H1 (cell line): ENCODE results near the gene DCXR. TPM values are rescaled to one million over a fixed set of nuclear protein-coding genes. Genes with fewer than 3 reads are reported as not detected.

Source experiments
- CTCF ChIA-PET: fragments of 300-600 bp; sonication (Branson Sonifier 250); formaldehyde crosslinking; loops from one replicate; lab custom pipeline; 2021; ENCODE audit not compliant: partially characterized antibody; lab: Charles Lee
- POLR2A ChIA-PET: fragments of 300-600 bp; sonication (Branson Sonifier 250); formaldehyde crosslinking; loops from one replicate; lab custom pipeline; 2021; ENCODE audit warnings: inconsistent platforms; ENCODE audit not compliant: partially characterized antibody; lab: Charles Lee
- DNase-seq, 2 experiments: peaks; one replicate each; pipeline versions ENCODE4 v3.0.0 to v3.0.0-alpha.2; 2010 to 2022; ENCODE audit warnings: low spot score in 2 of 2, low read depth in 1 of 2, mixed read lengths in 1 of 2
- FAIRE-seq: peaks from 2 replicates; lab custom pipeline; 2011; peaks lifted over from hg19 to GRCh38; lab: Jason Lieb, UNC
- H2AFZ ChIP-seq: 2 replicates; pipeline ENCODE4 v1.8.1; 2012; ENCODE audit warnings: low read length, inconsistent platforms
- H2AK5ac ChIP-seq: 2 replicates; pipeline ENCODE4 v1.6.1; 2013; ENCODE audit warnings: low read depth, low read length
- H2BK120ac ChIP-seq: replicated peaks from 2 replicates; pipeline ENCODE3; 2013; ENCODE audit warnings: low read depth, low read length, inconsistent platforms
- H2BK12ac ChIP-seq: 2 replicates; pipeline ENCODE4 v1.6.1; 2013; ENCODE audit warnings: low read depth, low read length
- H2BK15ac ChIP-seq: 2 replicates; pipeline ENCODE4 v1.6.1; 2013; ENCODE audit warnings: low read length
- H2BK20ac ChIP-seq: 2 replicates; pipeline ENCODE4 v1.6.1; 2013; ENCODE audit warnings: low read length
- H2BK5ac ChIP-seq: 2 replicates; pipeline ENCODE4 v1.6.1; 2013; ENCODE audit warnings: low read depth, low read length
- H3K14ac ChIP-seq: 2 replicates; pipeline ENCODE4 v1.6.1; 2013; ENCODE audit warnings: inconsistent platforms; ENCODE audit not compliant: insufficient read length
- H3K18ac ChIP-seq: 2 replicates; pipeline ENCODE4 v1.6.1; 2013; ENCODE audit warnings: low read length; ENCODE audit errors: extremely low read depth
- H3K23ac ChIP-seq: 2 replicates; pipeline ENCODE4 v1.6.1; 2013; ENCODE audit warnings: inconsistent platforms; ENCODE audit not compliant: insufficient read length
- H3K23me2 ChIP-seq: 2 replicates; pipeline ENCODE4 v1.6.1; 2013; ENCODE audit warnings: low read depth, low read length
- H3K27ac ChIP-seq: 2 replicates; pipeline ENCODE4 v1.6.1; 2011; ENCODE audit warnings: low read depth, low read length, inconsistent platforms
- H3K27me3 ChIP-seq, 4 experiments: replicated peaks in 1 of 4; 1 replicate in 1 of 4; 2 replicates in 3 of 4; pipeline versions ENCODE4 v1.6.1 to v1.8.1; 2011 to 2013; ENCODE audit warnings: low read length in 3 of 4, mild to moderate bottlenecking in 3 of 4, inconsistent platforms in 2 of 4, mixed read lengths in 2 of 4, moderate library complexity in 1 of 4; ENCODE audit not compliant: control insufficient read depth in 3 of 4, insufficient read depth in 3 of 4; ENCODE audit errors: extremely low read depth in 1 of 4
- H3K36me3 ChIP-seq, 4 experiments: 2 replicates each; pipeline versions ENCODE4 v1.6.1 to v1.8.1; 2011 to 2013; ENCODE audit warnings: mild to moderate bottlenecking in 4 of 4, low read length in 3 of 4, moderate library complexity in 2 of 4, control low read depth in 1 of 4, inconsistent platforms in 1 of 4; ENCODE audit not compliant: insufficient read depth in 4 of 4, control insufficient read depth in 2 of 4
- H3K4ac ChIP-seq: replicated peaks from 2 replicates; pipeline ENCODE3; 2013; ENCODE audit warnings: low read length, low read depth, mixed read lengths, inconsistent platforms; ENCODE audit not compliant: insufficient read length
- H3K4me1 ChIP-seq, 4 experiments: replicated peaks in 1 of 4; 1 replicate in 1 of 4; 2 replicates in 3 of 4; pipeline versions ENCODE4 v1.6.1 to v1.8.1; 2011 to 2013; ENCODE audit warnings: low read length in 3 of 4, inconsistent platforms in 2 of 4, mixed read lengths in 1 of 4; ENCODE audit not compliant: insufficient read depth in 4 of 4, control insufficient read depth in 3 of 4
- H3K4me2 ChIP-seq, 2 experiments: 2 replicates each; pipeline versions ENCODE4 v1.6.1 to v1.8.1; 2011 to 2013; ENCODE audit warnings: low read depth in 2 of 2, low read length in 2 of 2, control low read depth in 1 of 2, inconsistent platforms in 1 of 2, mild to moderate bottlenecking in 1 of 2; ENCODE audit not compliant: insufficient read depth in 1 of 2
- H3K4me3 ChIP-seq, 4 experiments: fragments of 200-600, 300-600 bp in 1 of 4; sonication (generic), shearing (Covaris generic), sonication (Bioruptor Twin) in 1 of 4; 2 replicates each; pipeline versions ENCODE4 v1.5.1 to v1.8.1; 2011 to 2016; ENCODE audit warnings: low read length in 4 of 4, low read depth in 3 of 4, control low read depth in 2 of 4, inconsistent platforms in 2 of 4, mild to moderate bottlenecking in 2 of 4, mixed read lengths in 1 of 4, moderate library complexity in 1 of 4; ENCODE audit not compliant: insufficient read depth in 2 of 4; ENCODE audit errors: extremely low read depth in 1 of 4
- H3K56ac ChIP-seq: replicated peaks from 2 replicates; pipeline ENCODE3; 2013; ENCODE audit warnings: low read depth, mild to moderate bottlenecking, mixed read lengths, low read length, inconsistent platforms; ENCODE audit not compliant: insufficient read length
- H3K79me1 ChIP-seq: 2 replicates; pipeline ENCODE4 v1.6.1; 2013; ENCODE audit warnings: low read depth, low read length, control low read depth
- H3K79me2 ChIP-seq, 2 experiments: 2 replicates each; pipeline versions ENCODE4 v1.6.1 to v1.8.1; 2012 to 2013; ENCODE audit warnings: low read length in 2 of 2, mild to moderate bottlenecking in 2 of 2, inconsistent platforms in 1 of 2; ENCODE audit not compliant: insufficient read depth in 2 of 2, control insufficient read depth in 1 of 2
- H3K9ac ChIP-seq, 4 experiments: replicated peaks in 1 of 4; 1 replicate in 1 of 4; 2 replicates in 3 of 4; pipeline versions ENCODE4 v1.6.1 to v1.8.1; 2011 to 2013; ENCODE audit warnings: low read depth in 3 of 4, low read length in 3 of 4, control low read depth in 2 of 4, mild to moderate bottlenecking in 2 of 4, moderate library complexity in 2 of 4, inconsistent platforms in 1 of 4; ENCODE audit errors: extremely low read depth in 1 of 4
- H3K9me3 ChIP-seq, 2 experiments: 2 replicates each; pipeline versions ENCODE4 v1.6.1 to v1.8.1; 2012 to 2013; ENCODE audit warnings: mild to moderate bottlenecking in 2 of 2, moderate library complexity in 2 of 2, control low read depth in 1 of 2, inconsistent platforms in 1 of 2, low read depth in 1 of 2, low read length in 1 of 2, mixed read lengths in 1 of 2; ENCODE audit not compliant: insufficient read depth in 2 of 2
- H4K20me1 ChIP-seq, 2 experiments: replicated peaks in 1 of 2; 2 replicates each; pipeline versions ENCODE3 to v1.8.1; 2011 to 2013; ENCODE audit warnings: inconsistent platforms in 2 of 2, low read length in 2 of 2, mild to moderate bottlenecking in 1 of 2; ENCODE audit not compliant: insufficient read depth in 2 of 2, control insufficient read depth in 1 of 2
- H4K5ac ChIP-seq: 2 replicates; pipeline ENCODE4 v1.6.1; 2013; ENCODE audit warnings: low read length, low read depth, mixed read lengths, inconsistent platforms; ENCODE audit not compliant: insufficient read length
- H4K8ac ChIP-seq: 2 replicates; pipeline ENCODE4 v1.8.0; 2013; ENCODE audit warnings: mild to moderate bottlenecking, moderate library complexity, low read length, inconsistent platforms; ENCODE audit not compliant: insufficient read depth; ENCODE audit errors: extremely low read depth
- H4K91ac ChIP-seq: replicated peaks from 2 replicates; pipeline ENCODE3; 2013; ENCODE audit warnings: low read length, mixed read lengths, inconsistent platforms; ENCODE audit not compliant: insufficient read length
- CBX8 ChIP-seq: fragments of 300-800, 300-1000 bp; sonication (generic); IDR thresholded peaks from 2 replicates; pipeline ENCODE4 v1.7.1; 2016; ENCODE audit warnings: low read depth, low read length, borderline replicate concordance
- CTBP2 ChIP-seq: IDR thresholded peaks from 2 replicates; pipeline ENCODE4 v1.7.0; 2011; ENCODE audit warnings: borderline replicate concordance, mild to moderate bottlenecking, moderate library complexity, mixed read lengths, low read length; ENCODE audit not compliant: insufficient read depth, insufficient read length
- GTF2F1 ChIP-seq: IDR thresholded peaks from 2 replicates; pipeline ENCODE4 v1.6.1; 2012; ENCODE audit warnings: low read depth, low read length, improper control_type of control experiment, borderline replicate concordance
- NRF1 ChIP-seq: IDR thresholded peaks from 2 replicates; pipeline ENCODE4 v1.6.1; 2011; ENCODE audit warnings: mild to moderate bottlenecking, low read depth, low read length, improper control_type of control experiment
- POLR2AphosphoS5 ChIP-seq: IDR thresholded peaks from 2 replicates; pipeline ENCODE4 v1.6.1; 2011; ENCODE audit warnings: low read depth, low read length
- SAP30 ChIP-seq: fragments of 300-600 bp; sonication (generic); IDR thresholded peaks from 2 replicates; pipeline ENCODE4 v1.7.1; 2012; ENCODE audit warnings: low read length, moderate library complexity, mild to moderate bottlenecking, inconsistent platforms; ENCODE audit not compliant: insufficient read depth, insufficient replicate concordance
- SIRT6 ChIP-seq: IDR thresholded peaks from one replicate; pipeline ENCODE4 v1.7.1; 2012; ENCODE audit warnings: low read length, inconsistent platforms
- TAF7 ChIP-seq: optimal IDR thresholded peaks from 2 replicates; pipeline ENCODE3; 2011; ENCODE audit warnings: low read depth, mild to moderate bottlenecking, inconsistent platforms, low read length, moderate library complexity, borderline replicate concordance
- TCF12 ChIP-seq: IDR thresholded peaks from 2 replicates; pipeline ENCODE4 v1.6.1; 2011; ENCODE audit warnings: low read depth, mild to moderate bottlenecking, low read length
- ZNF274 ChIP-seq: IDR thresholded peaks from 2 replicates; pipeline ENCODE4 v1.7.0; 2012; ENCODE audit warnings: low read length, borderline replicate concordance; ENCODE audit errors: extremely low read depth
- WGBS, 2 experiments: shearing (Covaris generic) in 1 of 2; methylation state at CpG; one replicate each; pipeline versions ENCODE4 v1.1.6 to v1.1.7; 2013 to 2015; ENCODE audit warnings: low lambda C conversion rate in 2 of 2, mixed read lengths in 2 of 2, inconsistent platforms in 1 of 2, low coverage in 1 of 2, missing lambda C conversion rate in 1 of 2; ENCODE audit not compliant: insufficient replicate concordance in 2 of 2, insufficient coverage in 1 of 2, insufficient read length in 1 of 2; ENCODE audit errors: extremely low coverage in 1 of 2, missing lambda C conversion rate in 1 of 2; 5-methylcytosine and 5-hydroxymethylcytosine counted together
- polyA plus RNA-seq, 7 experiments: library from polyadenylated mRNA; depleted of rRNA in 3 of 7; stranded (reverse) in 5 of 7; unstranded in 2 of 7; fragments of >200 nt in 5 of 7; fragments of 200-250 nt in 2 of 7; gene quantifications; 1 replicate in 5 of 7; 2 replicates in 1 of 7; 4 replicates in 1 of 7; pipeline versions ENCODE4 v1.2.1 to v1.2.3, GENCODE V29; 2011 to 2013; ENCODE audit warnings: missing spikeins in 2 of 7, mixed read lengths in 2 of 7
- total RNA-seq: library from RNA; stranded (reverse); fragmentation: NEBNext Ultra II Directional; extraction: Animal tissue kit (Norgen Biotek cat#: 25700); gene quantifications from 2 replicates; pipeline ENCODE4 v1.2.1, GENCODE V29; 2021
- TF ChIP-seq, protein P1 (sequence below), 3 experiments: IDR thresholded peaks; 1 replicate in 2 of 3; 2 replicates in 1 of 3; pipeline versions ENCODE4 v1.5.1 to v1.6.1; 2011; ENCODE audit warnings: low read length in 3 of 3, mild to moderate bottlenecking in 3 of 3, inconsistent platforms in 2 of 3, low read depth in 1 of 3, moderate library complexity in 1 of 3; ENCODE audit not compliant: insufficient read depth in 1 of 3; ENCODE audit errors: control extremely low read depth in 1 of 3

DCXR gene
- total and polyA plus RNA-seq, 2 of the 8 experiments (the other 6 are each of a cell fraction or from before 2014, with no cell fraction given) = 96.3 to 212 TPM

- no peak overlapping the region for H2BK120ac ChIP-seq
- H3K14ac ChIP-seq = no peak overlapping the region
- H3K79me2 ChIP-seq = peaks cover 0 to 3% of the 10 kb centered on the region in 2 experiments; a peak in 1 of 4 replicates
- peaks cover 4% of the 10 kb centered on the region; the same call in 1 of the 2 replicates for H3K79me1 ChIP-seq
- H3K18ac ChIP-seq = no peak overlapping the region
- H3K4me1 ChIP-seq = peaks cover 0 to 9% (median 5%) of the 10 kb centered on the region in 4 experiments; a peak in 5 of 7 replicates
- no peak overlapping the region for H3K4me3 ChIP-seq
- ChIA-PET CTCF (interaction anchor here (3.2 kb wide), 1 partner anchor 10 kb away, joined by 12 read pairs; no protein-coding TSS in a partner anchor), POLR2A (interaction anchor here (1.0 kb wide), 1 partner anchor 56 kb away, joined by 3 read pairs; no protein-coding TSS in a partner anchor)
- no peak overlapping the region for H2AK5ac ChIP-seq
- H4K5ac ChIP-seq = no peak overlapping the region
- H4K91ac ChIP-seq = no peak overlapping the region
- no peak overlapping the region for H3K56ac ChIP-seq
- peaks cover 2% of the 10 kb centered on the region; the same call in 1 of the 2 replicates for H3K23me2 ChIP-seq
- H2BK12ac ChIP-seq = no peak overlapping the region
- H3K27me3 ChIP-seq = no peaks in the 10 kb centered on the region
- H2BK20ac ChIP-seq = no peak overlapping the region
- H3K23ac ChIP-seq = no peak overlapping the region
- no peak overlapping the region for H3K9ac ChIP-seq
- H2AFZ ChIP-seq = no peak overlapping the region
- H3K36me3 ChIP-seq = peaks cover 2 to 25% (median 13%) of the 10 kb centered on the region in 4 experiments; a peak in 6 of 8 replicates
- peaks cover 3 to 15% of the 10 kb centered on the region in 2 experiments for H4K20me1 ChIP-seq
- H2BK5ac ChIP-seq = no peak overlapping the region
- no peak overlapping the region for H2BK15ac ChIP-seq
- no peak overlapping the region for H3K4me2 ChIP-seq
- DNase-seq (no peak), FAIRE-seq (no peak)
- H4K8ac ChIP-seq = no peak overlapping the region
- WGBS, 2 experiments = 95% methylated on average over 22 of the region's 26 CpGs; no CpG with 5 or more reads in 1 of the 2 experiments
- no peaks in the 10 kb centered on the region for H3K9me3 ChIP-seq
- H3K4ac ChIP-seq = no peak overlapping the region
- H3K27ac ChIP-seq = no peak overlapping the region
- TF ChIP-seq CBX8 (no peak), SAP30 (no peak), TAF7 (no peak), GTF2F1 (no peak), CTBP2 (no peak), SIRT6 (no peak), ZNF274 (no peak), TCF12 (no peak), NRF1 (no peak), POLR2AphosphoS5 (no peak)
- TF ChIP-seq, protein P1, sequence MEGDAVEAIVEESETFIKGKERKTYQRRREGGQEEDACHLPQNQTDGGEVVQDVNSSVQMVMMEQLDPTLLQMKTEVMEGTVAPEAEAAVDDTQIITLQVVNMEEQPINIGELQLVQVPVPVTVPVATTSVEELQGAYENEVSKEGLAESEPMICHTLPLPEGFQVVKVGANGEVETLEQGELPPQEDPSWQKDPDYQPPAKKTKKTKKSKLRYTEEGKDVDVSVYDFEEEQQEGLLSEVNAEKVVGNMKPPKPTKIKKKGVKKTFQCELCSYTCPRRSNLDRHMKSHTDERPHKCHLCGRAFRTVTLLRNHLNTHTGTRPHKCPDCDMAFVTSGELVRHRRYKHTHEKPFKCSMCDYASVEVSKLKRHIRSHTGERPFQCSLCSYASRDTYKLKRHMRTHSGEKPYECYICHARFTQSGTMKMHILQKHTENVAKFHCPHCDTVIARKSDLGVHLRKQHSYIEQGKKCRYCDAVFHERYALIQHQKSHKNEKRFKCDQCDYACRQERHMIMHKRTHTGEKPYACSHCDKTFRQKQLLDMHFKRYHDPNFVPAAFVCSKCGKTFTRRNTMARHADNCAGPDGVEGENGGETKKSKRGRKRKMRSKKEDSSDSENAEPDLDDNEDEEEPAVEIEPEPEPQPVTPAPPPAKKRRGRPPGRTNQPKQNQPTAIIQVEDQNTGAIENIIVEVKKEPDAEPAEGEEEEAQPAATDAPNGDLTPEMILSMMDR (IDR thresholded peaks at IDR 0.05; ENCODE audit: control extremely low read depth in 1 of 3, insufficient read depth in 1 of 3, low read depth in 1 of 3, low read length in 3 of 3) = no peak
Measured at GRCh38 chr17:81986606-81987005, 50.9 kb downstream of the DCXR start.
